ENCODE results near the gene CNGA1. TPM values are rescaled to one million over a fixed set of nuclear protein-coding genes. Genes with fewer than 3 reads are reported as not detected.
A peak's percentile ranks its signal among the peaks of the same experiment; 100 is the strongest.

CNGA1 gene
- total RNA-seq, 1 experiment from 2014 or later = 1.0 TPM

GRCh38 chr4:48027653-48028052 is 11.2 kb upstream of the CNGA1 start:
- Histone ChIP-seq H2BK15ac (ENCODE audit: low read depth, low read length) (no peak overlapping the region), H4K5ac (ENCODE audit: insufficient read length, low read depth, low read length) (no peak overlapping the region), H3K23ac (ENCODE audit: insufficient read length, low read depth, low read length) (no peak overlapping the region), H3K4me1 (ENCODE audit: insufficient read depth, low read length) (peaks cover 4% of the 10 kb centered on the region; the same call in 1 of the 2 replicates), H3K9me3 (ENCODE audit: control insufficient read depth, low read depth, low read length) (no peaks in the 10 kb centered on the region), H2AK5ac (ENCODE audit: insufficient read length, low read length) (no peak overlapping the region), H3K79me1 (ENCODE audit: insufficient read depth, low read depth, low read length, poor library complexity, severe bottlenecking) (no peaks in the 10 kb centered on the region), H3K9ac (ENCODE audit: extremely low read depth, insufficient read length, low read length) (no peak overlapping the region), H4K20me1 (ENCODE audit: control insufficient read depth, insufficient read depth, insufficient read length) (no peaks in the 10 kb centered on the region), H2AFZ (ENCODE audit: low read length) (no peak overlapping the region), H3K14ac (ENCODE audit: insufficient read depth, low read length) (no peak overlapping the region), H3K4me2 (ENCODE audit: insufficient read depth, insufficient read length, low read length) (no peak overlapping the region), H3K18ac (ENCODE audit: insufficient read length, low read depth, low read length) (no peak overlapping the region), H3T11ph (ENCODE audit: low read length) (no peak overlapping the region), H2BK120ac (ENCODE audit: low read depth, low read length, poor library complexity, severe bottlenecking) (no peak overlapping the region), H3K4ac (ENCODE audit: low read depth, low read length) (no peak overlapping the region), H2BK5ac (ENCODE audit: insufficient read length, low read length) (no peak overlapping the region), H3K56ac (ENCODE audit: insufficient read length, low read depth, low read length) (no peak overlapping the region), H4K8ac (replicated peaks; ENCODE audit: insufficient read length, low read depth, low read length) (no peak overlapping the region), H3K27me3 (ENCODE audit: insufficient read depth, low read length) (no peaks in the 10 kb centered on the region), H2BK20ac (ENCODE audit: low read depth, low read length, poor library complexity, severe bottlenecking) (no peak overlapping the region), H3K23me2 (ENCODE audit: insufficient read length, low read depth, low read length, poor library complexity, severe bottlenecking) (no peaks in the 10 kb centered on the region), H4K91ac (ENCODE audit: insufficient read length, low read depth, low read length) (no peak overlapping the region), H2BK12ac (ENCODE audit: insufficient read length, low read depth, low read length) (no peak overlapping the region), H3K27ac (ENCODE audit: insufficient read length, low read depth, low read length) (no peak overlapping the region), H3K79me2 (ENCODE audit: insufficient read depth, low read length) (no peaks in the 10 kb centered on the region)
- peaks cover 0 to 2% of the 10 kb centered on the region in 2 experiments; a peak in 2 of 5 replicates for H3K9me3 Mint-ChIP-seq
- no peak for TF ChIP-seq CTCF (conservative IDR thresholded peaks at IDR 0.05)
- no peak overlapping the region for H3K4me3 Mint-ChIP-seq
- peaks cover 12 to 28% (median 22%) of the 10 kb centered on the region in 3 experiments for H3K36me3 Mint-ChIP-seq (ENCODE audit: insufficient read depth in 1 of 3, low read depth in 3 of 3)
- H3K27ac Mint-ChIP-seq = peak overlapping the region in 2 of 3 experiments; percentile 91 to 97; a peak in 3 of 7 replicates
- DNase-seq = no peak
- no peaks in the 10 kb centered on the region for H3K27me3 Mint-ChIP-seq (ENCODE audit: low read depth)
- peaks cover 33 to 46% of the 10 kb centered on the region in 2 experiments for H3K4me1 Mint-ChIP-seq
